Activated T-helper 1 cell treated with anti-CD3 and anti-CD28 coated beads, Interleukin-2, amount 50 U/mL, for 16 hours (primary cell): ENCODE data around the gene TFEB.

Experiments
- DNase-seq, 2 donors: peaks; one replicate each; pipeline ENCODE4 v3.0.0-alpha.2; 2020; ENCODE audit warnings: low read depth in 1 of 2, low spot score in 1 of 2

Gene TFEB

GRCh38 chr6:41724228-41724580, 11.2 kb downstream of the TFEB start:
- no peak for DNase-seq

- DNase-seq = no peak
These were observed 11.7 kb downstream of the TFEB start for GRCh38 chr6:41723530-41724227.

- no peak for DNase-seq
These were observed 12.4 kb downstream of the TFEB start for GRCh38 chr6:41722969-41723529.

- no peak for DNase-seq
These were observed 14.0 kb downstream of the TFEB start for GRCh38 chr6:41721414-41721813.

- no peak for DNase-seq
These were observed 14.6 kb downstream of the TFEB start for GRCh38 chr6:41720783-41721182.

GRCh38 chr6:41720262-41720620, 15.2 kb downstream of the TFEB start:
- DNase-seq = no peak

- no peak for DNase-seq
These were observed 15.8 kb downstream of the TFEB start for GRCh38 chr6:41719436-41720261.

GRCh38 chr6:41718828-41719227, 16.6 kb downstream of the TFEB start:
- DNase-seq = no peak

GRCh38 chr6:41717392-41717736, 18.0 kb downstream of the TFEB start:
- DNase-seq = no peak

GRCh38 chr6:41716516-41717391, 18.7 kb downstream of the TFEB start:
- DNase-seq = no peak

- DNase-seq = no peak
These were observed 19.5 kb downstream of the TFEB start for GRCh38 chr6:41715795-41716515.

- DNase-seq = no peak
These were observed 20.7 kb downstream of the TFEB start for GRCh38 chr6:41714556-41715273.

- DNase-seq = no peak
These were observed 21.6 kb downstream of the TFEB start for GRCh38 chr6:41713650-41714291.

GRCh38 chr6:41713159-41713649, 22.2 kb downstream of the TFEB start:
- DNase-seq = no peak

- DNase-seq = no peak
These were observed 22.7 kb downstream of the TFEB start for GRCh38 chr6:41712651-41713103.

GRCh38 chr6:41711323-41712038, 23.9 kb downstream of the TFEB start:
- no peak for DNase-seq

- DNase-seq = no peak
These were observed 26.0 kb downstream of the TFEB start for GRCh38 chr6:41709375-41709774.

- no peak for DNase-seq
These were observed 26.6 kb downstream of the TFEB start for GRCh38 chr6:41708856-41709255.
